PFSK-1 (cell line): ENCODE results near the gene ORM1.

Experiments used
- FOXP2 ChIP-seq: optimal IDR thresholded peaks from 2 replicates; pipeline ENCODE3; 2011; ENCODE audit warnings: borderline replicate concordance, control low read depth, inconsistent platforms; ENCODE audit not compliant: insufficient read depth; ENCODE audit errors: extremely low read length, extremely low read depth
- POLR2AphosphoS5 ChIP-seq: IDR thresholded peaks from 2 replicates; pipeline ENCODE4 v1.6.1; 2012; ENCODE audit warnings: low read depth, mild to moderate bottlenecking, control low read depth, low read length, moderate library complexity
- SIN3A ChIP-seq: IDR thresholded peaks from 2 replicates; pipeline ENCODE4 v1.6.1; 2012; ENCODE audit warnings: mild to moderate bottlenecking, low read length, moderate library complexity, borderline replicate concordance; ENCODE audit not compliant: insufficient read depth
- TAF1 ChIP-seq: IDR thresholded peaks from 2 replicates; pipeline ENCODE4 v1.6.1; 2012; ENCODE audit warnings: low read length, control low read depth, borderline replicate concordance; ENCODE audit not compliant: insufficient read depth
- TF ChIP-seq, protein P1 (sequence below), 2 experiments: IDR thresholded peaks; 2 replicates each; pipeline versions ENCODE4 v1.6.1 to v1.8.0; 2011 to 2012; ENCODE audit warnings: low read depth in 2 of 2, low read length in 2 of 2, control low read depth in 1 of 2, inconsistent platforms in 1 of 2, mild to moderate bottlenecking in 1 of 2, moderate library complexity in 1 of 2; ENCODE audit not compliant: insufficient read depth in 1 of 2

GRCh38 chr9:114313186-114313585 lies 9.7 kb upstream of the ORM1 start:
- no peak for TF ChIP-seq FOXP2
- TF ChIP-seq, protein P1, sequence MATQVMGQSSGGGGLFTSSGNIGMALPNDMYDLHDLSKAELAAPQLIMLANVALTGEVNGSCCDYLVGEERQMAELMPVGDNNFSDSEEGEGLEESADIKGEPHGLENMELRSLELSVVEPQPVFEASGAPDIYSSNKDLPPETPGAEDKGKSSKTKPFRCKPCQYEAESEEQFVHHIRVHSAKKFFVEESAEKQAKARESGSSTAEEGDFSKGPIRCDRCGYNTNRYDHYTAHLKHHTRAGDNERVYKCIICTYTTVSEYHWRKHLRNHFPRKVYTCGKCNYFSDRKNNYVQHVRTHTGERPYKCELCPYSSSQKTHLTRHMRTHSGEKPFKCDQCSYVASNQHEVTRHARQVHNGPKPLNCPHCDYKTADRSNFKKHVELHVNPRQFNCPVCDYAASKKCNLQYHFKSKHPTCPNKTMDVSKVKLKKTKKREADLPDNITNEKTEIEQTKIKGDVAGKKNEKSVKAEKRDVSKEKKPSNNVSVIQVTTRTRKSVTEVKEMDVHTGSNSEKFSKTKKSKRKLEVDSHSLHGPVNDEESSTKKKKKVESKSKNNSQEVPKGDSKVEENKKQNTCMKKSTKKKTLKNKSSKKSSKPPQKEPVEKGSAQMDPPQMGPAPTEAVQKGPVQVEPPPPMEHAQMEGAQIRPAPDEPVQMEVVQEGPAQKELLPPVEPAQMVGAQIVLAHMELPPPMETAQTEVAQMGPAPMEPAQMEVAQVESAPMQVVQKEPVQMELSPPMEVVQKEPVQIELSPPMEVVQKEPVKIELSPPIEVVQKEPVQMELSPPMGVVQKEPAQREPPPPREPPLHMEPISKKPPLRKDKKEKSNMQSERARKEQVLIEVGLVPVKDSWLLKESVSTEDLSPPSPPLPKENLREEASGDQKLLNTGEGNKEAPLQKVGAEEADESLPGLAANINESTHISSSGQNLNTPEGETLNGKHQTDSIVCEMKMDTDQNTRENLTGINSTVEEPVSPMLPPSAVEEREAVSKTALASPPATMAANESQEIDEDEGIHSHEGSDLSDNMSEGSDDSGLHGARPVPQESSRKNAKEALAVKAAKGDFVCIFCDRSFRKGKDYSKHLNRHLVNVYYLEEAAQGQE (IDR thresholded peaks at IDR 0.05; ENCODE audit: insufficient read depth in 1 of 2, low read depth in 2 of 2, low read length in 2 of 2), result no peak
- no peak for TF ChIP-seq POLR2AphosphoS5
- TF ChIP-seq TAF1, result no peak
- no peak for TF ChIP-seq SIN3A
